ENCODE measurements around the gene STUM.
A peak's percentile ranks its signal among the peaks of the same experiment; 100 is the strongest.
"Not testable (repeated sequence)": the region's sequence is repeated elsewhere in the genome, so short reads cannot be mapped to it uniquely, and the experiment has no call there.

STUM gene

GRCh38 chr1:226582966-226583365 is 34.4 kb downstream of the STUM start:
- DNase-seq (ENCODE audit: low read depth) = no peak

GRCh38 chr1:226584164-226584563 is 35.6 kb downstream of the STUM start:
- no peak for DNase-seq (ENCODE audit: low read depth)

GRCh38 chr1:226586116-226586515 is 37.6 kb downstream of the STUM start:
- DNase-seq (ENCODE audit: low read depth) = no peak

GRCh38 chr1:226586650-226587422 is 38.3 kb downstream of the STUM start:
- DNase-seq (ENCODE audit: low read depth) = no peak

GRCh38 chr1:226588484-226588883 is 39.9 kb downstream of the STUM start:
- no peak for DNase-seq (ENCODE audit: low read depth)

GRCh38 chr1:226589008-226589733 is 40.6 kb downstream of the STUM start:
- no peak for DNase-seq (ENCODE audit: low read depth)

GRCh38 chr1:226590614-226591013 is 42.0 kb downstream of the STUM start:
- no peak for DNase-seq (ENCODE audit: low read depth)

- no peak for DNase-seq (ENCODE audit: low read depth)
Measured at GRCh38 chr1:226593541-226593940, 45.0 kb downstream of the STUM start.

GRCh38 chr1:226596531-226597165 is 48.1 kb downstream of the STUM start:
- DNase-seq (ENCODE audit: low read depth) = no peak

- no peak for DNase-seq (ENCODE audit: low read depth)
Measured at GRCh38 chr1:226597616-226598454, 49.3 kb downstream of the STUM start.

- no peak for DNase-seq (ENCODE audit: low read depth)
Measured at GRCh38 chr1:226598455-226598849, 49.9 kb downstream of the STUM start.

- not testable (repeated sequence) for DNase-seq (ENCODE audit: low read depth)
Measured at GRCh38 chr1:226598955-226599354, 50.4 kb downstream of the STUM start.

- DNase-seq (ENCODE audit: low read depth) = no peak
Measured at GRCh38 chr1:226599636-226600238, 51.2 kb downstream of the STUM start.

- DNase-seq (ENCODE audit: low read depth) = no peak
Measured at GRCh38 chr1:226600254-226600653, 51.7 kb downstream of the STUM start.

GRCh38 chr1:226601456-226601855 is 52.9 kb downstream of the STUM start:
- DNase-seq (ENCODE audit: low read depth) = no peak

- peak; percentile 40 for DNase-seq (ENCODE audit: low read depth)
Measured at GRCh38 chr1:226602186-226603021, 53.8 kb downstream of the STUM start.

- DNase-seq (ENCODE audit: low read depth) = no peak
Measured at GRCh38 chr1:226603022-226603857, 54.7 kb downstream of the STUM start.

GRCh38 chr1:226603858-226604559 is 55.4 kb downstream of the STUM start:
- DNase-seq (ENCODE audit: low read depth) = no peak

Measured in non-pigmented ciliary epithelial cell (primary cell).